Left ventricle myocardium inferior (tissue), 1 donor: ENCODE measurements around the gene TCTN3. TPM values are rescaled to one million over a fixed set of nuclear protein-coding genes. Genes with fewer than 3 reads are reported as not detected.
"Not testable (repeated sequence)": the region's sequence is repeated elsewhere in the genome, so short reads cannot be mapped to it uniquely, and the experiment has no call there.

Experiments
- DNase-seq: peaks from one replicate; pipeline ENCODE4 v3.0.0-alpha.2; 2020
- H3K27ac ChIP-seq: fragments of 200-600 bp; replicated peaks from 2 replicates; pipeline ENCODE4 v1.8.0; 2021
- H3K27me3 ChIP-seq: fragments of 200-600 bp; 2 replicates; pipeline ENCODE4 v1.8.0; 2021; ENCODE audit warnings: low read depth
- H3K36me3 ChIP-seq: fragments of 200-600 bp; 2 replicates; pipeline ENCODE4 v1.8.0; 2021
- H3K4me1 ChIP-seq: fragments of 200-600 bp; 2 replicates; pipeline ENCODE4 v1.8.0; 2021
- H3K4me3 ChIP-seq: fragments of 200-600 bp; 2 replicates; pipeline ENCODE4 v1.8.0; 2021; ENCODE audit warnings: mild to moderate bottlenecking, moderate library complexity
- H3K9me3 ChIP-seq: fragments of 200-600 bp; replicated peaks from 2 replicates; pipeline ENCODE4 v1.8.0; 2021
- CTCF ChIP-seq: fragments of 200-600 bp; IDR thresholded peaks from 2 replicates; pipeline ENCODE4 v1.8.0; 2021; ENCODE audit warnings: antibody characterized with exemption, mild to moderate bottlenecking, borderline replicate concordance
- intact Hi-C: fragments of 100-400 bp; cut with micrococcal nuclease; formaldehyde crosslinking; loops from one replicate; pipeline ENCODE4 v1.11.0; 2022
- total RNA-seq: library from RNA; stranded (reverse); fragmentation: NEBNext Ultra II Directional; extraction: Animal tissue kit (Norgen Biotek cat#: 25700); gene quantifications from one replicate; pipeline ENCODE4 v1.2.1, GENCODE V29; 2021
- donor health status: DM: no; HTN: yes; CAD: no; lungs with severe emphysema.

TCTN3 gene
- total RNA-seq, 1 donor from 2014 or later: 11.6 TPM

- Histone ChIP-seq H3K4me1 (no peaks in the 10 kb centered on the region), H3K27ac (no peak overlapping the region), H3K9me3 (no peaks in the 10 kb centered on the region), H3K36me3 (peaks cover 44% of the 10 kb centered on the region), H3K27me3 (no peaks in the 10 kb centered on the region), H3K4me3 (no peak overlapping the region)
- TF ChIP-seq CTCF: no peak
- intact Hi-C loops: no loop called here
- DNase-seq: no peak
Observed at GRCh38 chr10:95640891-95641315, 52.8 kb downstream of the TCTN3 start.

- no peak overlapping the region for H3K27ac ChIP-seq
- no peaks in the 10 kb centered on the region for H3K9me3 ChIP-seq
- peaks cover 67% of the 10 kb centered on the region for H3K36me3 ChIP-seq
- no peak for DNase-seq
- no peaks in the 10 kb centered on the region for H3K4me1 ChIP-seq
- intact Hi-C loops: no loop called here
- H3K4me3 ChIP-seq: no peak overlapping the region
- no peak for TF ChIP-seq CTCF
- H3K27me3 ChIP-seq: no peaks in the 10 kb centered on the region
Observed at GRCh38 chr10:95637911-95638310, 55.8 kb downstream of the TCTN3 start.

- Histone ChIP-seq H3K9me3 (no peaks in the 10 kb centered on the region), H3K4me1 (no peaks in the 10 kb centered on the region), H3K4me3 (no peak overlapping the region), H3K27ac (no peak overlapping the region), H3K27me3 (no peaks in the 10 kb centered on the region), H3K36me3 (peaks cover 67% of the 10 kb centered on the region)
- no peak for TF ChIP-seq CTCF
- DNase-seq: no peak
- intact Hi-C loops: no loop called here
Observed at GRCh38 chr10:95637140-95637539, 56.6 kb downstream of the TCTN3 start.

- peaks cover 66% of the 10 kb centered on the region for H3K36me3 ChIP-seq
- intact Hi-C loops: no loop called here
- DNase-seq: no peak
- no peaks in the 10 kb centered on the region for H3K4me1 ChIP-seq
- H3K27me3 ChIP-seq: no peaks in the 10 kb centered on the region
- no peak overlapping the region for H3K4me3 ChIP-seq
- H3K27ac ChIP-seq: no peak overlapping the region
- no peaks in the 10 kb centered on the region for H3K9me3 ChIP-seq
- TF ChIP-seq CTCF: no peak
Observed at GRCh38 chr10:95635319-95635733, 58.4 kb downstream of the TCTN3 start.

- no peak for TF ChIP-seq CTCF
- Histone ChIP-seq H3K27me3 (no peaks in the 10 kb centered on the region), H3K4me3 (no peak overlapping the region), H3K27ac (no peak overlapping the region), H3K4me1 (no peaks in the 10 kb centered on the region), H3K9me3 (no peaks in the 10 kb centered on the region), H3K36me3 (peaks cover 75% of the 10 kb centered on the region)
- DNase-seq: no peak
- intact Hi-C loops: no loop called here
Observed at GRCh38 chr10:95628786-95629185, 64.9 kb downstream of the TCTN3 start.

- DNase-seq: no peak
- Histone ChIP-seq H3K9me3 (no peaks in the 10 kb centered on the region), H3K27me3 (no peaks in the 10 kb centered on the region), H3K4me1 (no peaks in the 10 kb centered on the region), H3K27ac (no peak overlapping the region), H3K36me3 (peaks cover 58% of the 10 kb centered on the region), H3K4me3 (no peak overlapping the region)
- intact Hi-C loops: no loop called here
- no peak for TF ChIP-seq CTCF
Observed at GRCh38 chr10:95626500-95626899, 67.2 kb downstream of the TCTN3 start.

- intact Hi-C loops, H3K27ac ChIP-seq, DNase-seq, H3K27me3 ChIP-seq, H3K4me1 ChIP-seq, H3K4me3 ChIP-seq, H3K9me3 ChIP-seq: not testable (repeated sequence)
- peaks cover 66% of the 10 kb centered on the region for H3K36me3 ChIP-seq
Observed at GRCh38 chr10:95620415-95620814, 73.3 kb downstream of the TCTN3 start.
